ENCODE measurements around the gene GOLM1.

GRCh38 chr9:86020731-86021130, 78.6 kb downstream of the GOLM1 start:
- no peak for TF ChIP-seq EZH2 (IDR thresholded peaks at IDR 0.05; ENCODE audit: insufficient read depth, poor library complexity, severe bottlenecking)
- TF ChIP-seq EZH2phosphoT487 (IDR thresholded peaks at IDR 0.05; ENCODE audit: insufficient read depth, low read depth), result no peak
